NCI-H510A (cell line): ENCODE measurements around the gene MAGI1.

Source experiments
- DNase-seq: peaks from one replicate; lab custom pipeline; 2025; lab: John Stamatoyannopoulos, UW

Gene MAGI1

DNA sequence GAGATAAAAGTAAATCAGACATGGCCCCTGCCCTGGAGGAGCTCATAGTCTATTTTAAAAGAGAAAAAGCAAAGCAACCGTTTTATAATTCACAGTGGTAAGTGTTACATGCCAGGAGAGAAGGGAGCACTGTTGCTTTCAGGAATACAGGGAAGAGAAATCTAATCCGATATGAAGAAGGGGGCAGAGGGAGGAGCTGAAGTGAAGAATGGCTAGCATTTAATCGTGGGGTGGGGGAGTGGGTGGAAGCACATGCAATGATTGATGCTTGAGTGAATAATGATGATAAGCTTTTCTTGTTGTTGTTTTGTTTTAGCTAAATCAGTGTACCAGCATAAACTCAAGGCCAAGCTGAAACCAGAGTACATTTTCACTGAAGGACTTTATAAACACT is 629.5 kb downstream of the MAGI1 start:
- DNase-seq: no peak

DNA sequence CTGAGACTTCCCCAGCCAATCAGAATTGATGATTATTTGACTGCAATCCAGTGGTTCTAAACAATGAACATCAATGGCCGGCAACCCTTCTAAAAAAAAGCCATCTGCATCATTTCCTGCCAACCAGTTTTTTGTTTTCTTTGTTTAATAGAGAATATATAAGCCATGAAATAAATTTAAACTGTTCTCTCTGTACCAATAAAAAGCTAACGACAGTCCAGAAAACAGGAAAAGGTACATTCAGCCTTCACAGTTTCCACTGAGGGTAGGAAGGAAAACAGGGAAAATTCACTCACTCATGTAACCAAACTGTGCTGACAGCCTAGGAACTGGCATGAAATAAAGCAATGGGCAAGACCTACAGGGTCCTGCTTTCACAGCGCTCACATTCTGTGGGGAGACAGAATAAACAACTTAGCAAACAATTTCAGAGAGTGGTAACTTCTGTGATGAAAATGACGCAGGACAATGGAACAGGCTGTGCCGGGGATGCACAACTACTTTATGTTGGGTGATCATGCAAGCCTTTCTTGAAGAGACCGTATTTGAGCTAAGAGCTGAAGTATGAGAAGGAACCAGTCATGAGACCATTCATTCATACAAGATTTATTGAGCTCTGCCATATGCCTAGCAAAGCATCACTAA is 630.1 kb downstream of the MAGI1 start:
- no peak for DNase-seq

DNA sequence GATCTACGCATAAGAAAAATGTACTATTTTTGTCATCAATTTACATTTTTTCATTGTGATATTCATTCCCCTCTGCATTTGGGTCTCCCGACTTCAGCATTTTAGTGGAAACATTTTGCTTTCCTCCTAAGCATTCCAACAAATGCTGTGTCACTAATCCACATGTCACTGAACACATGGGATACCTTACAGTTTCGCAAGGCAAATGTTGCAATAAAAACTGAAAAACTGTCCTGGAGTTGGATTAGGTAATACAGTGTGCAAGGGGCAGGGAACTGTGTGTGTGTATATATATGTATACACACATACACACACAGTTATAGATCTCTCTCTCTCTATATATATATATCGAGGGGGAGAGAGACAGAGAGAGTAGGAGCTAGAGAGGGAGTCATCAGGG is 632.2 kb downstream of the MAGI1 start:
- DNase-seq: no peak

- DNase-seq: no peak
These were observed 636.1 kb downstream of the MAGI1 start for GRCh38 chr3:65402597-65402996.

DNA sequence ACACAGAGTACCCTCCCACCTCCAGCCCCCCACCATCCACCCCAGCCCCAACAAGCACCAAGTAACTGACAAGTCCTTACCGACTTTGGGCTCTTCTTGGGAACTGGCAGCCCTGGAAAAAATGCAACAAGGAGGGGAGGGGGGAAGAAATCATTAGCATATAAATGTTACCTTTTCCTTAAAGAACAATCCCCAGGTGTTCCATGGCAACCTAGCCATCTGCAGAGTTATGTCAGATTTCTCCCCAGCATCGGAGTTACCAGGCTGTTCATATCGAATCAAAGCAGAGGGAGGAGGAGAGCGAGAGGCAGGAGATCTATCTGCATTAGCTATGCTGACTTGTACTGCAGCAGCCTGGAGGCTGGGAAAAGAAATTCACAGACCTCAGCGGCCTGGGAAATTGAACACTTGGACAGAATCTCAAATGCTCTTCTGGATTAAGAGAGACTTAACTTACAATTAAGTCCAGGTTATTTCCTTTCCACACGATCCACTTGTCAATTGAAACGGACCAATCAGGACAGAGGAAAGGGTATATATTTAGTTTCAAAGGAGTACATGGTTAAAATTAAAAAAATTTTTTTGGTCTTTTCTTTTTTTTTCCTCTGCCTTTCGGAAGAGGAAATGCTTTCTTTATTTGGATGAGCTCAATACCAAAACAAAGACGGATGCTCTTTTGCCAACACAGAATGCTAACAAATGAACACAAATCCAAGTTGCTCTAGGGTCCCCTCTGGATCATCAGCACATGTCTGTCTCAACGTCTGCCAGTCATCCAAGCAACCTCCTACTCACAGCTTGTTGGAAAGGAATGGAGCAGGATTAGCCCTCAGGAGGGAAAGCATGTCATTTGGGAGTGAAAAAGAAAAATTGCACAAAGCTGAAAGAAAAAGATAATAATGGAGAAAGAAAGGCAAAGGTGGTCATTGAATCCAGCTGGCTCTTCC is 637.1 kb downstream of the MAGI1 start:
- no peak for DNase-seq

DNA sequence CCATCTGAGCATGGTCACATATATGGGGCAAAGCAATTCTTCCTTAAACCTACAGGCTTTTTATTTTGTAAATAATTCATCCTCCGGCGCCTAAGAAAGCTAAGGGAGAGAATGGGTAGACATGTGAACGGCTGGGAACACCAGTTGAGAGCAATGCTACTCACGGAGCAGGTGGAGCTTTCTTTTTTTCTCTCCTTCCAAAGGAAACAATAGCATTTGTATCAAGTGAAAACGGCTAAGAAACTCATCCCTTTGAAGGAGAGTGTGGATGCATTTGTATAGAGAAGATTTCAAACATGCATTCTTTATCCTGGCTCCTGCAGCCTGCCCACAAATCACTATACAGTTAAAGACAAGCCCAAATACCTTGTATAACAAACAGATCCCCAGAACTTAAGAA is 637.8 kb downstream of the MAGI1 start:
- no peak for DNase-seq

GRCh38 chr3:65398953-65399352 is 639.8 kb downstream of the MAGI1 start:
- no peak for DNase-seq

- no peak for DNase-seq
These were observed 642.6 kb downstream of the MAGI1 start for GRCh38 chr3:65396078-65396477.

- no peak for DNase-seq
These were observed 647.6 kb downstream of the MAGI1 start for GRCh38 chr3:65391068-65391467.

DNA sequence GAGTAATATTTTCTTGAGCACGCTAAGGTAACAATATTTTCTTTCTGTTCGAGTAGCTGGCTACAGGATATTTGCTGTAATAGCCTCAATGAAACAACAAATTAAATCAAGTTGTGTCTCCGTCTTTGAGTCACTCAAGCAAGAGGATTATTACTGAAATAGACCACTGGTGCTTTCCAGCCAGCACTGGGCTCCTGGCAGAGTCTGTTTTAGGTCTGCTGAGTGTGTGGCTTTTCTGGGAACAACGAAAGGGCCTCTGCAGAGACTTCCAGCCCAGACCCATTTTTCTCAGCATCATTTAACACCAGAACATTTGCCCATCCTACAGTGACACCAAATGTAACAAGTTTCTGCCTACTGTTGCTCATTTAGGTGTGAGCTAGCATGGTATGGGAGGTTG is 652.9 kb downstream of the MAGI1 start:
- DNase-seq: no peak

DNA sequence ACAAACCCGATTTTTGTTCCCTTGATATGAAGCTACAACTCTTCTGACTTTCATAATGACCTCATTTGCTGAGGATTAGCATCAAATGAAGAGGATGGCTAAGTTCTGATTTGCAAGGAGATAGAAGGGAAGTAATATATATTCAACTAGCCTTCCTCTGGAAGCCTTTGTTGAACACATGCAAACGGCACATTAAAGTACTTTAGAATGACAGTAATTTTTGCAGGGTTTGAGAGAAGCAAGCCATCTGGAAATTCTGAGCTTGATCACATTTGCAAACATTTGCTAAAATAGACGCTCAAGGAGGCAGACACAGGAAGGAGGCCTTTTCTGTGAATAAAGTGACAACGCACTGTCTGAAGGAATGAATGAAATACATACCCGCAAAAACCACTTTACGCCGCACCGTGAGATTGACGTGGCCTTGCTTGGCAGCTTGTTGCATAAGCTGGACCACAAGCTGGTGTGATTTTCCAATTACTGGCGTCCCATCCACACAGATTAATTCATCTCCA is 657.2 kb downstream of the MAGI1 start:
- no peak for DNase-seq

DNA sequence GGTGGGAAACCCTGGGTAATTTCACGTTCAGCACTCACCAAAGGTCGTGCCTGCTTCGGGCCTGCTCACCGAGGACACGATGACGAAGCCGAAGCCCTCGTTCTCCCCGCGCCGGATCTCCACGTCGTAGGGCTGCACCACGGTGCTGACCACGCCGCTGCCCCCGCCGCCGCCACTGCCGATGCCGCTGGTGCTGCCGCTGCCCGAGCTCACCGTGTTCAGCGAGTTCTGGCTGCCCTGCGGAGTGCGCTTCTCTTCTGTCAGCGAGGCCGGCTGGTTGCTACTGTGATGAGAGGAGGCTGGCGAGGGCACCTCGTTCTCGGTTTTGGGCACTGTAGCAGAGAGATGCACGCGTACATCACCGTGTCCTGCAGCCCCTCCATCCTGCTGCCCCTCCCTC is 659.5 kb downstream of the MAGI1 start:
- DNase-seq: no peak

DNA sequence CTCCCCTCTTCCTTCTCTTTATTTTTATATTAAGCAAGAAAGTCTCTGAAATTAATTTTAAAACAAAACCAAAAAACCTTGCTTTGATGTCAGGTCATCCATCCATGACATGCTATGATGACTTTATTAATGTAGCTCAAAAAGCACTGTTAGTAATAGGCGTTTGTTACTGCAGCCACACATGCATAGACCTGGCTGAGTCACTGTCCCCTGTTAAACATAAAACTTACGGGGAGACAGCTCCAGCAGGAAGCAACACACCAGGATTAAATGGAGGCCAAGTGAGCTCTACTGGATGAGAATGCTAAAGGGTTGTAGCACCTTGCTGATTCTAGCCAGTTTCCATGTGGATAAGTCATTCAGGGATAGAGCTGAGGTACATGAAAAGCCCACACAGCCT is 661.1 kb downstream of the MAGI1 start:
- DNase-seq: no peak

DNA sequence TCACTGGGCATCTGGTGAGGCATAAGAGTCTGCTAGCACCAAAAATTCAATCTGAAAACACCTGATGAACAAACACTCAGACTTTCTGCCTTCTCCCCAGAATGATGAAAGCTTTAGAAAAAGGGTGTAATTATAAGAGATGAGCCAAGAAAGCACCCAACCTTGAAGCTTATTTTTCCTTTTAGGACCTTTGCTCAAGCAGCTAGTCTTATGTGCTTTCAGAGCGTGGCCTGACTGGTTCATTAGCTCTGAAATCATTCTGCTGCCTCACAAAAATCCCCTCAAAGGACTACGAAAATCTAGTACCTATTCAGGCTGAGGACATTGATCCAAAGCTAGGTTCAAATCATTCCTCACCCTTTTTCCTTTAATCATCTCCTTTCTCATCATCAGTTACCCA is 662.3 kb downstream of the MAGI1 start:
- DNase-seq: no peak

DNA sequence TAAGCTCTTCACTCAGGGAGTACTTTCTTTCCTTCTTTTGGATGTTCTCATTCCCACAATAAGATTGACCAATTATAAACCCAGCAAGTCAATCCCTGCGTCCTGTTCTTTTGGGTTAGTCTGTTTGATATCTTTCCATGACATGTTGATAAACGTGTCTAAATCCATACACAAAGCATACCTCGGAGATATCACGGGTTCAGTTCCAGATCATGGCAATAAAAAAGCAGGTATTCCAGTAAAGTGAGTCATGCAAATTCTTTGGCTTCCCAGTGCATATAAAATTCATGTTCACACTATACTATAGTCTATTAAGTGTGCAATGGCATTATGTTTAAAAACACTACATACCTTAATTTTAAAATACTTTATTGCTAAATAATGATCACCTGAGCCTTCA is 667.7 kb downstream of the MAGI1 start:
- DNase-seq: no peak

DNA sequence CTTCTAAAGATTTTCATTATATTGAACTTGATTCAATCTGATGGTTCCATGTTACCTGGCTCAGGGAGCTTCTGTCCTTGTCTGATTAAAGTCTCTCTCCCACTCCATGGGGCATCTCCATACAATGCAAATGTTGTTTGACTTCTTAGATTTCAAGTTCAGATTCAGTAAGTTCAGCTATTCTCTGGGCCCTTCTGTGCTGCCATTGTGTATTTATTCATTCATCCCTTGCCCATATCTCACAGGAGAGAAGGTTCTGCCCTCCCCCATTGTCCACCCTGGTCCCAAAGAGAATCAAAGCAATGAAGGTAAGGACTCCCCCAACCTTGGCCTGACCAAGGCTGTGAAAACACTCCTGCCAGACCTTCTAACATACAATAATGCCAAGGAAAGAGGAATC is 669.9 kb downstream of the MAGI1 start:
- no peak for DNase-seq

DNA sequence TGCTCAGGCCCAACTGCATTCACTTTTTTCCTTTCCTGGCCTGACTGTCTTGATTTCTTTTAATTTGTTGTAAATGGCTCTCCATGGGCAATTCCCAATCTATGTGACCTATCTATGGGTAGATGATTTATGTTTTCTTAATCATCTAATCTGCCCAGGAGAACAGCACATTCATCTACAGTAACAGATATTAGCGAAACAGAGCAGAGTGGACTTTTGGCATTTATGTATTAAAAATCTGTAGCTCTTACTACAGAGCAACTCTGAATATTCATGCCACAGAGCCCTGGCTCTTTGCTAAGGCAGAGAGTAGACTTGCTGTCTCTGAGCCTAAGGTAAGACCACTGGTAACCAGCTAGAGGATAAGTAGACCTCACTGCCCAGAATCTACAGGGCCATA is 676.0 kb downstream of the MAGI1 start:
- DNase-seq: no peak

- DNase-seq: no peak
These were observed 677.3 kb downstream of the MAGI1 start for GRCh38 chr3:65361448-65361847.

GRCh38 chr3:65356331-65357248 is 682.1 kb downstream of the MAGI1 start:
- DNase-seq: no peak

DNA sequence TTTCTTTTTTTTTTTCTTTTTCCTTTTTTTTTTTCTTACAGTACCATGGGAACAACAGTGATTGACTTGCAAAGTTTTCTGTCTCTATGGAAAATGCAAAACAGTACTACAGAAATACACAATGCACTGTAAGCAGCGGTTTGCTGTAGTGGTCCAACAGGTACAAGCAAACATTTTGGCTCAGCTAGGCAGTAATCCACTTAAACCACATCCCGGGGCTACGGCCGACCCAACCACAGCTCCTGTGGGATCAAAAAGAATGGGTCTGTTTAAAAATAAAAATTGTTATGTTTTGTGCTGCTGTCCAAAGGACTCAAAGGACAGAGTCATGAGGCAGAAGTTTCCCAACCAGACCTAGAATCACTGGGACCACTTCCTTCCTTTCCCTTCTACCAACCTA is 683.8 kb downstream of the MAGI1 start:
- no peak for DNase-seq

GRCh38 chr3:65352951-65353350 is 685.8 kb downstream of the MAGI1 start:
- DNase-seq: no peak

GRCh38 chr3:65351753-65352152 is 687.0 kb downstream of the MAGI1 start:
- DNase-seq: no peak
